Smooth muscle cell of the coronary artery (primary cell): Measurements from ENCODE around the gene ST6GALNAC1. TPM values are rescaled to one million over a fixed set of nuclear protein-coding genes. Genes with fewer than 3 reads are reported as not detected.

Experiments used
- total RNA-seq: library from RNA; depleted of rRNA; stranded (reverse); fragments of >200 nt; gene quantifications from 2 replicates; pipeline ENCODE4 v1.2.3, GENCODE V29; 2014; ENCODE audit warnings: low replicate concordance

ST6GALNAC1 gene
- 0.23 TPM in 1 of 2 replicates, not detected in the other for total RNA-seq

DNA sequence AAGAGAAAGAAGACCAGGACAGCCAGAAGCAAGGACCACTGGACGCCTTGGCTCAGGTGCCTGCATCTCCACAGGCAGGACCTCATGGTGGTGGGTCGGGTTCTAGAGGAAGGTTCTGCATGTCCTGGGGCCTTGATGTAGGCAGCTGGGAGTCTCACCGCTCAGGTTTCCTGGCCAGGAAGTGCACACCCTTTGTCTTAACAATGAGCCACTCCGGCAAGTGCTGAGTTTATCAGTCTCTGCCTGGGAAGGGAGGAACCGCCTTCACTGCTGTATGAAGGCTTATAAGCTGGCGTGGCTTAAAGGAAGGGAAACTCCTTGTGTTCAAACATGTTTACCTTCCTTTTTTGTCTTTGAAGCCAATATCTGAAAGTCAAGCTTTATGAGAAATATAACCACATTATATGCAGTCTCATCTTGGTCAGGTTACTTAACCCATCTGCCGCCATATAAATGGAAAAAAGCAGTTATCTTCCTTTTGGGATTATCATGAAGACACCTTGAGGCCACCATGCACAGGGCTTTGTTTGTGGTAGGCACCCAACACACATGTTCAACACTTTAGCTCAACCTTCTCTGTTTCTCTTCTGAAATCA lies at the start of gene ST6GALNAC1:
ST6GALNAC1 (minus strand) TSS at position 205 of the 596 bp plus-strand sequence; CDS start at position 86, 119 bp downstream.

DNA sequence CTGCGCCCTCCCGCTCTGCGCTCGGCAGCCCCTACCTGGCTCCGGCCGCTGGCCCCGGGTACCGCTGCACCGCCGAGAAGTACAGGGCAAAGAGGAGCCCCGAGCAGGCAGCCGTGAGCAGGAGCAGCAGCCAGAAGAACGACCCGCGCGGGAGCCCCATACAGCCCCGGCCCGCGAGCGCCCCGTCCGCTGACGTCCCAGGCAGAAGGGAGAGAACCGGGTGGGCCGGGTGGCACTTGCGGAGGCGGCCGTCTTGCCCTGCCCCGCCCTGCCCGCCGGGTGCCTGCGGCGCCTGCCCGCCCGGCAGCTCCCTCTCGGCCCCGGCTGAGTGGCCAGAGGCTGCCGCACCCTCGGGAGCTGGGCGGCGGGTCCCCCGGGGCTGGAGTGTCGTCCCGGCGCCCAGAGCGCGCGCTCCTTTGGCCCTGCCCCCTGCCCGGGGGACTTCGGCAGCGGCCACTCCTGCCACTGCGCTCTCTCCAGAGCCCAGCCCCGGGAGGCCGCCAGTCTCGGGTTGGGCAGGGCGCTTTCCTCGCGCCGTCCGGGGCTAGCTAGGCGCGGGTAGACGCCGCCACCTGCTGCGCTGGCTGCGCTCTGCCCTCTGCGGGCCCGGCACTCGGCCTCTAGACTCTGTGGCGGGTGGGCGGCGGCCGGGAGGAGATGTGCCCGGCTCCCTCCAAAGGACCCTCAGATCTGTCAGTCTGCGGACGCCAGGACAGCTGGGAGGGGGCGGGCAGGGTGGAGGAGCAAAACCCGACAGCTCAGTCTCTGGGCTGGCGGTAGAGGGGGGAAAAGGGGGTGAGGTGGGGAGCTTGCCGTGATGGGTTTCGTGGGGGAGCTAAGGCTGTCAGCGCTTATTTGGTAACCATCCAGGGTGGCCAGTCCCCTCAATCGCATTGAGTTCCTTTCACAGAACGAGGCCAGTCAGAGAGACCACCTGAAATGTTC lies 57.6 kb downstream of the ST6GALNAC1 start, which contains the start of gene ST6GALNAC2:
ST6GALNAC2 (minus strand) TSS at position 212 of the 945 bp plus-strand sequence; CDS start at position 160, 52 bp downstream.

Other genes starting within 250 kb of the ST6GALNAC1 start
- gene UBE2O, start 190.6 kb downstream of the ST6GALNAC1 start, total RNA-seq: 15.7 and 39.7 TPM in 2 replicates
- gene AANAT, start 176.2 kb downstream of the ST6GALNAC1 start, total RNA-seq: not detected in 2 replicates
- 1.2 and 5.9 TPM in 2 replicates for gene RHBDF2, start 142.3 kb downstream of the ST6GALNAC1 start, total RNA-seq
- gene CYGB, start 106.0 kb downstream of the ST6GALNAC1 start, total RNA-seq: 3.8 and 20.4 TPM in 2 replicates
- 0.60 and 1.6 TPM in 2 replicates for gene PRCD, start 103.7 kb downstream of the ST6GALNAC1 start, total RNA-seq
- gene ST6GALNAC2, start 57.9 kb downstream of the ST6GALNAC1 start, total RNA-seq: 0.23 and 4.0 TPM in 2 replicates
- gene MXRA7, start 67.2 kb upstream of the ST6GALNAC1 start, total RNA-seq: 136 and 151 TPM in 2 replicates
- gene JMJD6, start 82.8 kb upstream of the ST6GALNAC1 start, total RNA-seq: 13.5 and 27.8 TPM in 2 replicates
- 8.3 and 16.2 TPM in 2 replicates for gene METTL23, start 83.1 kb upstream of the ST6GALNAC1 start, total RNA-seq
- gene SRSF2, start 93.6 kb upstream of the ST6GALNAC1 start, total RNA-seq: 174 and 209 TPM in 2 replicates
- 18.6 and 20.4 TPM in 2 replicates for gene MFSD11, start 94.4 kb upstream of the ST6GALNAC1 start, total RNA-seq
- gene MGAT5B, start 224.6 kb upstream of the ST6GALNAC1 start, total RNA-seq: 0.08 TPM in 1 of 2 replicates, not detected in the other